Breast epithelium (tissue), 3 donors: ENCODE data around the gene C1QB.

Experiments used
- CTCF ChIP-seq, 3 donors: fragments of 450-650 bp; IDR thresholded peaks; one replicate each; pipeline ENCODE4 v1.5.1; 2016 to 2017; ENCODE audit warnings: antibody characterized with exemption in 3 of 3, mild to moderate bottlenecking in 3 of 3, moderate library complexity in 3 of 3
- POLR2A ChIP-seq: fragments of 450-650 bp; IDR thresholded peaks from one replicate; pipeline ENCODE4 v1.6.1; 2016; ENCODE audit warnings: antibody characterized with exemption, mild to moderate bottlenecking, moderate library complexity
- POLR2AphosphoS5 ChIP-seq, 3 donors: sonication (generic); formaldehyde crosslinking; IDR thresholded peaks; one replicate each; pipeline ENCODE4 v1.6.1; 2017; ENCODE audit warnings: antibody characterized with exemption in 3 of 3

- TF ChIP-seq CTCF (IDR thresholded peaks at IDR 0.05) (no peak), POLR2AphosphoS5 (IDR thresholded peaks at IDR 0.05) (no peak), POLR2A (no peak)
Observed at GRCh38 chr1:22625262-22625925, 27.6 kb upstream of the C1QB start.
